ENCODE results near the gene CTRB2. TPM values are rescaled to one million over a fixed set of nuclear protein-coding genes. Genes with fewer than 3 reads are reported as not detected.
A peak's percentile ranks its signal among the peaks of the same experiment; 100 is the strongest.

Gene CTRB2
- polyA plus RNA-seq, 1 of the 3 experiments (the other 2 are of a cell fraction): not detected

- CTCF ChIA-PET: interaction anchor here (0.6 to 2.8 kb wide), 6 partner anchors 12 to 410 kb away, joined by 3 to 16 read pairs (median 3); partner anchors contain the start of gene BCAR1
- H3K4me1 ChIP-seq (ENCODE audit: control insufficient read depth in 1 of 2, insufficient read depth in 2 of 2, low read depth in 1 of 2, low read length in 1 of 2): peaks cover 46 to 61% of the 10 kb centered on the region in 2 experiments
- H3K36me3 ChIP-seq (replicated peaks in 1 of 2; ENCODE audit: control insufficient read depth in 1 of 2, insufficient read depth in 2 of 2, low read length in 1 of 2): peaks cover 12 to 51% of the 10 kb centered on the region in 2 experiments
- 45% methylated on average over 5 of the region's 16 CpGs for WGBS (ENCODE audit: low lambda C conversion rate)
- H3K27ac ChIP-seq (ENCODE audit: low read depth in 2 of 2, low read length in 1 of 2): peak overlapping the region; percentile 85 to 95
- H3F3A ChIP-seq (replicated peaks; ENCODE audit: insufficient read depth): peaks cover 26% of the 10 kb centered on the region
- H3K9me3 ChIP-seq: no peaks in the 10 kb centered on the region
- H3K9me2 ChIP-seq: no peaks in the 10 kb centered on the region
- TF ChIP-seq CTCF (IDR thresholded peaks at IDR 0.05) (peak; percentile 36), TAF1 (IDR thresholded peaks at IDR 0.05; ENCODE audit: borderline replicate concordance, low read depth, low read length) (no peak), FOSL2 (IDR thresholded peaks at IDR 0.05; ENCODE audit: borderline replicate concordance, low read depth) (no peak), RFX5 (IDR thresholded peaks at IDR 0.05; ENCODE audit: low read length) (no peak), SIN3A (IDR thresholded peaks at IDR 0.05; ENCODE audit: borderline replicate concordance, low read depth, low read length) (no peak), YY1 (IDR thresholded peaks at IDR 0.05; ENCODE audit: low read depth) (peak; percentile 69; the same call in 1 of the 2 replicates), POLR2AphosphoS5 (IDR thresholded peaks at IDR 0.05; ENCODE audit: low read depth, low read length) (no peak), FOXM1 (IDR thresholded peaks at IDR 0.05; ENCODE audit: low read depth) (peak; percentile 13; the same call in 1 of the 2 replicates), CHD2 (IDR thresholded peaks at IDR 0.05; ENCODE audit: low read length, partially characterized antibody) (no peak), JUND (IDR thresholded peaks at IDR 0.05) (no peak), MXI1 (IDR thresholded peaks at IDR 0.05; ENCODE audit: low read depth, low read length) (no peak), USF1 (IDR thresholded peaks at IDR 0.05; ENCODE audit: borderline replicate concordance, low read depth) (no peak), ELF1 (IDR thresholded peaks at IDR 0.05) (no peak), RXRA (IDR thresholded peaks at IDR 0.05; ENCODE audit: borderline replicate concordance, low read depth) (no peak), FOXJ3 (CRISPR knock-in tag; IDR thresholded peaks at IDR 0.05) (no peak), PBX3 (IDR thresholded peaks at IDR 0.05) (no peak), GABPA (IDR thresholded peaks at IDR 0.05; ENCODE audit: low read depth) (no peak), TEAD4 (IDR thresholded peaks at IDR 0.05; ENCODE audit: borderline replicate concordance, insufficient read depth) (no peak), USF2 (IDR thresholded peaks at IDR 0.05; ENCODE audit: borderline replicate concordance, low read depth, low read length) (no peak), TCF12 (IDR thresholded peaks at IDR 0.05) (peak; percentile 2; the same call in 1 of the 2 replicates), EP300 (IDR thresholded peaks at IDR 0.05; ENCODE audit: borderline replicate concordance in 1 of 2, low read depth in 1 of 2, low read length in 1 of 2) (no peak), MEF2A (IDR thresholded peaks at IDR 0.05; ENCODE audit: borderline replicate concordance, low read depth) (no peak)
- TF ChIP-seq, protein P1, sequence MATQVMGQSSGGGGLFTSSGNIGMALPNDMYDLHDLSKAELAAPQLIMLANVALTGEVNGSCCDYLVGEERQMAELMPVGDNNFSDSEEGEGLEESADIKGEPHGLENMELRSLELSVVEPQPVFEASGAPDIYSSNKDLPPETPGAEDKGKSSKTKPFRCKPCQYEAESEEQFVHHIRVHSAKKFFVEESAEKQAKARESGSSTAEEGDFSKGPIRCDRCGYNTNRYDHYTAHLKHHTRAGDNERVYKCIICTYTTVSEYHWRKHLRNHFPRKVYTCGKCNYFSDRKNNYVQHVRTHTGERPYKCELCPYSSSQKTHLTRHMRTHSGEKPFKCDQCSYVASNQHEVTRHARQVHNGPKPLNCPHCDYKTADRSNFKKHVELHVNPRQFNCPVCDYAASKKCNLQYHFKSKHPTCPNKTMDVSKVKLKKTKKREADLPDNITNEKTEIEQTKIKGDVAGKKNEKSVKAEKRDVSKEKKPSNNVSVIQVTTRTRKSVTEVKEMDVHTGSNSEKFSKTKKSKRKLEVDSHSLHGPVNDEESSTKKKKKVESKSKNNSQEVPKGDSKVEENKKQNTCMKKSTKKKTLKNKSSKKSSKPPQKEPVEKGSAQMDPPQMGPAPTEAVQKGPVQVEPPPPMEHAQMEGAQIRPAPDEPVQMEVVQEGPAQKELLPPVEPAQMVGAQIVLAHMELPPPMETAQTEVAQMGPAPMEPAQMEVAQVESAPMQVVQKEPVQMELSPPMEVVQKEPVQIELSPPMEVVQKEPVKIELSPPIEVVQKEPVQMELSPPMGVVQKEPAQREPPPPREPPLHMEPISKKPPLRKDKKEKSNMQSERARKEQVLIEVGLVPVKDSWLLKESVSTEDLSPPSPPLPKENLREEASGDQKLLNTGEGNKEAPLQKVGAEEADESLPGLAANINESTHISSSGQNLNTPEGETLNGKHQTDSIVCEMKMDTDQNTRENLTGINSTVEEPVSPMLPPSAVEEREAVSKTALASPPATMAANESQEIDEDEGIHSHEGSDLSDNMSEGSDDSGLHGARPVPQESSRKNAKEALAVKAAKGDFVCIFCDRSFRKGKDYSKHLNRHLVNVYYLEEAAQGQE (IDR thresholded peaks at IDR 0.05; ENCODE audit: low read depth, low read length): no peak
- TF ChIP-seq, protein P2, sequence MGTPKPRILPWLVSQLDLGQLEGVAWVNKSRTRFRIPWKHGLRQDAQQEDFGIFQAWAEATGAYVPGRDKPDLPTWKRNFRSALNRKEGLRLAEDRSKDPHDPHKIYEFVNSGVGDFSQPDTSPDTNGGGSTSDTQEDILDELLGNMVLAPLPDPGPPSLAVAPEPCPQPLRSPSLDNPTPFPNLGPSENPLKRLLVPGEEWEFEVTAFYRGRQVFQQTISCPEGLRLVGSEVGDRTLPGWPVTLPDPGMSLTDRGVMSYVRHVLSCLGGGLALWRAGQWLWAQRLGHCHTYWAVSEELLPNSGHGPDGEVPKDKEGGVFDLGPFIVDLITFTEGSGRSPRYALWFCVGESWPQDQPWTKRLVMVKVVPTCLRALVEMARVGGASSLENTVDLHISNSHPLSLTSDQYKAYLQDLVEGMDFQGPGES (IDR thresholded peaks at IDR 0.05; ENCODE audit: low read depth, low read length): no peak
- DNase-seq: peak; percentile 54
- no peaks in the 10 kb centered on the region for H3K27me3 ChIP-seq (ENCODE audit: insufficient read depth)
- H4K20me1 ChIP-seq (ENCODE audit: insufficient read depth): peaks cover 57% of the 10 kb centered on the region
- H3K9ac ChIP-seq: peak overlapping the region; percentile 72
- H2AFZ ChIP-seq (ENCODE audit: low read depth): no peak overlapping the region
- peaks cover 99% of the 10 kb centered on the region for H3K79me2 ChIP-seq (ENCODE audit: insufficient read depth)
- POLR2A ChIA-PET: no interaction called here
- peak overlapping the region; percentile 86 for H3K4me2 ChIP-seq
- no peak overlapping the region; a peak in 1 of 4 replicates for H3K4me3 ChIP-seq (ENCODE audit: low read depth in 2 of 2, low read length in 1 of 2)
These were observed 32.0 kb upstream of the CTRB2 start for GRCh38 chr16:75238853-75239541.

All from SK-N-SH (cell line).